Measurements from ENCODE around the gene STATH. TPM values are rescaled to one million over a fixed set of nuclear protein-coding genes. Genes with fewer than 3 reads are reported as not detected.

Gene STATH
- polyA plus RNA-seq, 1 donor: 1.5 TPM

Other genes with a start within 250 kb of the STATH start
- gene SULT1B1, start 235.3 kb upstream of the STATH start, polyA plus RNA-seq (ENCODE audit: insufficient read length): 0.73 TPM
- 585 TPM for gene SULT1E1, start 135.8 kb upstream of the STATH start, polyA plus RNA-seq (ENCODE audit: insufficient read length)
- not detected for gene CSN1S1, start 64.9 kb upstream of the STATH start, polyA plus RNA-seq (ENCODE audit: insufficient read length)
- not detected for gene CSN2, start 30.2 kb upstream of the STATH start, polyA plus RNA-seq (ENCODE audit: insufficient read length)
- not detected for gene HTN3, start 32.5 kb downstream of the STATH start, polyA plus RNA-seq (ENCODE audit: insufficient read length)
- 0.07 TPM for gene HTN1, start 54.5 kb downstream of the STATH start, polyA plus RNA-seq (ENCODE audit: insufficient read length)
- gene PRR27, start 158.3 kb downstream of the STATH start, polyA plus RNA-seq (ENCODE audit: insufficient read length): 0.15 TPM
- 1.8 TPM for gene ODAM, start 199.8 kb downstream of the STATH start, polyA plus RNA-seq (ENCODE audit: insufficient read length)
- 0.58 TPM for gene FDCSP, start 230.2 kb downstream of the STATH start, polyA plus RNA-seq (ENCODE audit: insufficient read length)
- gene CSN3, start 246.6 kb downstream of the STATH start, polyA plus RNA-seq (ENCODE audit: insufficient read length): not detected

Measured in left kidney (tissue), 1 donor.